ENCODE measurements around the gene RTP5.

Gene RTP5

GRCh38 chr2:241843321-241844065 is 26.0 kb upstream of the RTP5 start:
- no peak for DNase-seq (ENCODE audit: low read depth in 3 of 3)

- DNase-seq (ENCODE audit: low read depth in 3 of 3) = peak; percentile 70 to 72 (median 72)
These were observed 25.3 kb upstream of the RTP5 start for GRCh38 chr2:241844066-241844728.

- no peak for DNase-seq (ENCODE audit: low read depth in 3 of 3)
These were observed 24.5 kb upstream of the RTP5 start for GRCh38 chr2:241844831-241845578.

- no peak for DNase-seq (ENCODE audit: low read depth in 3 of 3)
These were observed 23.1 kb upstream of the RTP5 start for GRCh38 chr2:241846406-241846805.

- DNase-seq (ENCODE audit: low read depth in 3 of 3) = no peak
These were observed 20.5 kb upstream of the RTP5 start for GRCh38 chr2:241848761-241849615.

GRCh38 chr2:241849616-241850543 is 19.6 kb upstream of the RTP5 start:
- no peak for DNase-seq (ENCODE audit: low read depth in 3 of 3)

GRCh38 chr2:241850544-241851324 is 18.8 kb upstream of the RTP5 start:
- no peak for DNase-seq (ENCODE audit: low read depth in 3 of 3)

- no peak for DNase-seq (ENCODE audit: low read depth in 3 of 3)
These were observed 18.0 kb upstream of the RTP5 start for GRCh38 chr2:241851325-241852115.

GRCh38 chr2:241852116-241852980 is 17.2 kb upstream of the RTP5 start:
- DNase-seq (ENCODE audit: low read depth in 3 of 3) = no peak

- DNase-seq (ENCODE audit: low read depth in 3 of 3) = no peak
These were observed 16.4 kb upstream of the RTP5 start for GRCh38 chr2:241852981-241853631.

GRCh38 chr2:241853651-241854341 is 15.7 kb upstream of the RTP5 start:
- no peak for DNase-seq (ENCODE audit: low read depth in 3 of 3)

- DNase-seq (ENCODE audit: low read depth in 3 of 3) = no peak
These were observed 14.9 kb upstream of the RTP5 start for GRCh38 chr2:241854342-241855244.

GRCh38 chr2:241855245-241855887 is 14.2 kb upstream of the RTP5 start:
- no peak for DNase-seq (ENCODE audit: low read depth in 3 of 3)

GRCh38 chr2:241855888-241856422 is 13.6 kb upstream of the RTP5 start:
- no peak for DNase-seq (ENCODE audit: low read depth in 3 of 3)

- no peak for DNase-seq (ENCODE audit: low read depth in 3 of 3)
These were observed 12.4 kb upstream of the RTP5 start for GRCh38 chr2:241857041-241857541.
